Right lobe of liver (tissue), 4 donors: Measurements from ENCODE around the gene RGS14.

Experiments used
- POLR2A ChIP-seq: fragments of 450-650 bp; IDR thresholded peaks from one replicate; pipeline ENCODE4 v1.6.1; 2017; ENCODE audit warnings: antibody characterized with exemption, mild to moderate bottlenecking
- TF ChIP-seq, protein P1 (sequence below), 4 donors: fragments of 200-600 bp in 3 of 4; fragments of 450-650 bp in 1 of 4; IDR thresholded peaks; one replicate each; pipeline versions ENCODE4 v1.5.1 to v1.8.0; 2016 to 2022; ENCODE audit warnings: antibody characterized with exemption in 4 of 4, mild to moderate bottlenecking in 2 of 4
- donor health status: DM: no; HTN: no; CAD: no.
- donor health status: DM: no; HTN: no; CAD: no.
- donor health status: DM: no; HTN: yes; CAD: no.

DNA sequence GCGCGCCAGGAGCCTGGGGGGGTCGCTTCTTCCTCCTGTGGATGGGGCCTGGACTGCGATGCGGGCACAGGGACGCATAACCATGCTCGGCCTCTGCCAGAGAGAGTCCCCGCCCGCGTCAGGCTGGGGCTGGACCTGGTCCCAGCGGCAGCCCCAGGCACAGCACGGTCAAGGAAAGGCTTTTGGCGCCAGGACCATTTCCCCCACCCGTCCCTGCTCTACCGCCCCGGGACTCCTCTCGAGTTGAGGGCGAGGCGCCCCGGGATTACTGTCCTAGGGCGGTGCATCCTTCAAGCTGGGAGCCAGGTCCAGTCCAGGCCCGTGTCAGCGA lies 46.4 kb upstream of the RGS14 start:
- TF ChIP-seq, protein P1, sequence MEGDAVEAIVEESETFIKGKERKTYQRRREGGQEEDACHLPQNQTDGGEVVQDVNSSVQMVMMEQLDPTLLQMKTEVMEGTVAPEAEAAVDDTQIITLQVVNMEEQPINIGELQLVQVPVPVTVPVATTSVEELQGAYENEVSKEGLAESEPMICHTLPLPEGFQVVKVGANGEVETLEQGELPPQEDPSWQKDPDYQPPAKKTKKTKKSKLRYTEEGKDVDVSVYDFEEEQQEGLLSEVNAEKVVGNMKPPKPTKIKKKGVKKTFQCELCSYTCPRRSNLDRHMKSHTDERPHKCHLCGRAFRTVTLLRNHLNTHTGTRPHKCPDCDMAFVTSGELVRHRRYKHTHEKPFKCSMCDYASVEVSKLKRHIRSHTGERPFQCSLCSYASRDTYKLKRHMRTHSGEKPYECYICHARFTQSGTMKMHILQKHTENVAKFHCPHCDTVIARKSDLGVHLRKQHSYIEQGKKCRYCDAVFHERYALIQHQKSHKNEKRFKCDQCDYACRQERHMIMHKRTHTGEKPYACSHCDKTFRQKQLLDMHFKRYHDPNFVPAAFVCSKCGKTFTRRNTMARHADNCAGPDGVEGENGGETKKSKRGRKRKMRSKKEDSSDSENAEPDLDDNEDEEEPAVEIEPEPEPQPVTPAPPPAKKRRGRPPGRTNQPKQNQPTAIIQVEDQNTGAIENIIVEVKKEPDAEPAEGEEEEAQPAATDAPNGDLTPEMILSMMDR (IDR thresholded peaks at IDR 0.05), result no peak
- no peak for TF ChIP-seq POLR2A
